Measurements from ENCODE around the gene PLEKHA5.

The PLEKHA5 gene

DNA sequence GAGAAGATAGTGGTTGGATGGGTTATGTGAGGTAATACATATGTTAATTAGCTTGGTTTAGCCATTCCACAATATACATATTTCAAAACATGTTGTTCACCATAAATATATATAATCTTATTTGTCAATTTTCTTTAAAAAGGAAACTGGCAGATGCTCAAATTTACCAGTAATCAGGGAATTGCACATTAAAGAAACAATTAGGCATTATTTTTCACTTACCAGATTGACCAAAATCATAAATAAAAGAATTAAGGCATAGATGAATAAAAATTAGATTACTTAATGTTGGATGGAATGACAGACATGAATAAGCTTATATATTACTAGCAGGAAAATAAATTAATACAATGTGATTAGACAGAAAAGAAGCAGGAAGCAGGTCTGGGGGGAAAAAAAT, 147.2 kb downstream of the PLEKHA5 start:
- Mint-ChIP-seq H3K36me3 (ENCODE audit: low read depth) (no peaks in the 10 kb centered on the region), H3K4me1 (ENCODE audit: low read depth) (peaks cover 15% of the 10 kb centered on the region), H3K27ac (no peak overlapping the region), H3K9me3 (peaks cover 7% of the 10 kb centered on the region), H3K27me3 (no peaks in the 10 kb centered on the region), H3K4me3 (no peak overlapping the region)

DNA sequence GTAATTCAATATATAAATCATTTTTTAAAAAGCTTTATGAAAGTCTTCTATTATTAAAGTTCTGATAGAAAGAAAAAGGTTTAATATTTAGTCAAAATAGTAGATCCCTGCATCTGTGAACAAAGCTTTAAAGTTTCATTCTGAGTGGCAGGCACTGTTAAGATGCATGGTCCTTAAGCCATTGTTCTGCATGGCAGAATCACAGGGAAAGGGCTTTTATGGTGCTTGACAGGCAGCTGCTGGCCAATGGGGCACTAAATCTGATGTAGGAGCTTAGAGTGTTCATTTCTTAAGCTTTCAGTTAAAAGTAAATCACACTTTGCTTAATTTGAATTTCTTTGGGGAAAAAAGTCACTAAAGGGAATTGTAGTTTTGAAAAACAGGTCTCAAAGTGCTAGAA, 148.2 kb downstream of the PLEKHA5 start:
- Mint-ChIP-seq H3K9me3 (peaks cover 7% of the 10 kb centered on the region), H3K4me1 (ENCODE audit: low read depth) (peaks cover 15% of the 10 kb centered on the region), H3K4me3 (no peak overlapping the region), H3K27me3 (no peaks in the 10 kb centered on the region), H3K36me3 (ENCODE audit: low read depth) (no peaks in the 10 kb centered on the region), H3K27ac (no peak overlapping the region)

DNA sequence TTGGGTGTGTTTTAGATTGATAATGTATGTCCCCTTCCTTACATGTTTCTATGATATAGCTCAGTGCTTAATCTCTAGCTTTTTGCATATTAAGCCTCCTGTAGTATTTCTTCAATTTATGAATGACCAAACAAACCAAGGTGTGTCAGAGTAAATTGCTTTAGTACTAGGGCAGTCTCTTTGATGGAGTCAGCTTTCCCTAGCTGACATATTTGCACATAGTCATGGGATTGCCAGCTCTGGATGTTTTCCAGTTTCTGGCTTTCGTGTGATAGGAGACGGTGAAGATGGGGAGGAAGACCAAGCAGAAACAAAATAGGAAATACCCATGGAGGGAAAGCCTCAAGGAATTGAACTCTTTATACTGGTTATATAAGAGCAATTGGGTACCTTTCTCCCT, 148.9 kb downstream of the PLEKHA5 start:
- peaks cover 13% of the 10 kb centered on the region for H3K4me1 Mint-ChIP-seq (ENCODE audit: low read depth)

DNA sequence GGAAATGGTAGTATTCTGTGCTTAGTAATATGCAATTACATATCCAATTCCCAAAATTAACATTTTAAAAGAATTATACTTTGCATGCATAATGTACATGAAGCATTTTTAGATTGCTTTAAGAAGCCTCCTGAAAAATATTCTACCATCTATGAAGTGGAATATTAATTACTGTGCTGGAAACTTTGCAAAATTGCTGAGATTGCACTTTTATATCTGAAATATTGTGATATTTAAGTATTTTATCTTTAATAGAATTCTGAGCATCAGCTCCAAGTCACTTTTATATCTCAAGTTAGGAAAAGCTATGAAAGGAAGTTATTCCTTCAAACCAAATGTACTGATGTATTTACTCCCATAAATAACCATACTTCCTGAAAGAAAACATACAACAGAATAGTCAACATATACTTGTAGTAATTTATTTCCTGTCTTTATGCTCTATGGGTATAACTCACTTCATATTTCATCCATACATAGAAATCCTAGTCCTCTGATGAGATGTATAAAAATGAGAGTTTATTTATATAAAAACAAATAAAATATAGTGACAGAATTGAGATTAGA, 152.7 kb downstream of the PLEKHA5 start:
- H3K9me3 Mint-ChIP-seq, result no peaks in the 10 kb centered on the region

More for the DNA sequence above, 148.9 kb downstream of the PLEKHA5 start:
- Mint-ChIP-seq H3K36me3 (ENCODE audit: low read depth) (no peaks in the 10 kb centered on the region), H3K27me3 (no peaks in the 10 kb centered on the region), H3K9me3 (peaks cover 7% of the 10 kb centered on the region), H3K4me3 (no peak overlapping the region), H3K27ac (no peak overlapping the region)

DNA sequence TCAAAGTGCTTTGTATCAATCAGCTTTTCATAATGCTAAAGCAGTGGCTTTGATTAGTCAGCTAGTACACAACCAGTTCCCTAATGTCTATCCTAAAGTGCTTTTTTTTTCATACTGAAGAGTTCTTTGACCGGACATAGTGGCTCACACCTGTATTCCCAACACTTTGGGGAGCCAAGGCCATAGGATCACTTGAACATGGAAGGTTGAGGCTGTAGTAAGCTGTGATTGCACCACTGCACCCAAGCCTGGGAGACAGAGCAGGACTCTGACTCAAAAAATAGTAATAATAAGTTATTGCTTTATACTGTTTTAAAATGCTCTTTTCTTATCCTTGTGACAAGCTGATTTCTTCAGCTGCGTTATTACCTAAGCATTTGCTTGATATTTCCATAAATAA, 155.1 kb downstream of the PLEKHA5 start:
- no peaks in the 10 kb centered on the region for H3K36me3 Mint-ChIP-seq (ENCODE audit: low read depth)
- no peaks in the 10 kb centered on the region for H3K27me3 Mint-ChIP-seq
- no peak overlapping the region for H3K4me3 Mint-ChIP-seq
- H3K9me3 Mint-ChIP-seq, result no peaks in the 10 kb centered on the region
- no peak overlapping the region for H3K27ac Mint-ChIP-seq
- H3K4me1 Mint-ChIP-seq (ENCODE audit: low read depth), result no peaks in the 10 kb centered on the region

More for the DNA sequence above, 152.7 kb downstream of the PLEKHA5 start:
- no peak overlapping the region for H3K4me3 Mint-ChIP-seq
- no peaks in the 10 kb centered on the region for H3K4me1 Mint-ChIP-seq (ENCODE audit: low read depth)
- no peaks in the 10 kb centered on the region for H3K36me3 Mint-ChIP-seq (ENCODE audit: low read depth)
- no peaks in the 10 kb centered on the region for H3K27me3 Mint-ChIP-seq
- H3K27ac Mint-ChIP-seq, result no peak overlapping the region

DNA sequence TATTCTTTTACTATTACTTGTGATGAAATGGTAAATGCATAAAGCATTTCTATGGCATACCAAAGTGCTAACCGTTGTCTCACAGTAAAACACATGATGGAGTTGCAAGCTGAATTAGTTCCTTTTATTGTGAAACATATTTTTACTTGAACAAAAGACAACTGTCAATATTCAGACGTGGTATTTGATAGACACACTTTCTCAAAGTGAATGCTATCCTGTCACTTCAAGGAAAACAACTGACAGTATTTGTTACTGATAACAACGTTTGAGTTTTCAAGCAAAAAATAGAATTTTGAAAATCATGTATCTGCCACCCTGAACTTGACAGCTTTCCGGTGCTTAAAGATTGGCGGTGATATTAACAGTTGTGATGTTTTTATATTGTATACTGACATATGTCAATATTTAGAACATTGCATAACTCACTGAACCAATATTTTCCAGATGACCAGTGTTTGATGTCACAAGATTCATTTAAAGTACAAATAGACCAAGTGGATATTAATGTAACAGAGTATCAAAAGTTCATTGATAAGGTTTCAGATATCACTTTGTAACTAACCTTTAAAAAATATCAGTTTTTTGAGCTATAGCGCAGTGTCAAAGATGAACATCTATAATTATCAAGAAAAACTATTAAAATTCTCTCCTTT, 156.4 kb downstream of the PLEKHA5 start:
- no peaks in the 10 kb centered on the region for H3K36me3 Mint-ChIP-seq (ENCODE audit: low read depth)
- no peaks in the 10 kb centered on the region for H3K9me3 Mint-ChIP-seq
- no peak overlapping the region for H3K27ac Mint-ChIP-seq
- H3K4me1 Mint-ChIP-seq (ENCODE audit: low read depth), result no peaks in the 10 kb centered on the region
- H3K27me3 Mint-ChIP-seq, result no peaks in the 10 kb centered on the region
- H3K4me3 Mint-ChIP-seq, result no peak overlapping the region

DNA sequence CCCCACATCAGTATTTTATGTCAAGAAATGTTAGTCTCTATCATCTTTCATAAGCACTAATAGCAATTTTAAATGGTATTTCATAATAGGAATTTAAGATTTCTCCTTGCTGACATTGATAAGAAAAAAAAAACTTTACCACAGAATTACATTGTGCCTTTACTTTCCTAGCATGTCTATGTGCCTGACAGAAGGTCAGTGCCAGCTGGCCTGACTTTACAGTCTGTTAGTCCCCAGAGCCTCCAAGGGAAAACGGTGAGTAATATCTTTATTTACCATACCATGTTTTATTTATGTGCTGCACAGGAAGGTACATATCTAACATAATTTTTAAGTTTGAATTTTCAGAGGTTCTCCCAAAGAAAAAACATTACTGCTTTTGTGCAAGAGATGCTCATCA, 157.8 kb downstream of the PLEKHA5 start:
- H3K9me3 Mint-ChIP-seq, result no peaks in the 10 kb centered on the region
- no peak overlapping the region for H3K27ac Mint-ChIP-seq
- no peaks in the 10 kb centered on the region for H3K4me1 Mint-ChIP-seq (ENCODE audit: low read depth)
- H3K27me3 Mint-ChIP-seq, result no peaks in the 10 kb centered on the region
- no peaks in the 10 kb centered on the region for H3K36me3 Mint-ChIP-seq (ENCODE audit: low read depth)
- H3K4me3 Mint-ChIP-seq, result no peak overlapping the region

DNA sequence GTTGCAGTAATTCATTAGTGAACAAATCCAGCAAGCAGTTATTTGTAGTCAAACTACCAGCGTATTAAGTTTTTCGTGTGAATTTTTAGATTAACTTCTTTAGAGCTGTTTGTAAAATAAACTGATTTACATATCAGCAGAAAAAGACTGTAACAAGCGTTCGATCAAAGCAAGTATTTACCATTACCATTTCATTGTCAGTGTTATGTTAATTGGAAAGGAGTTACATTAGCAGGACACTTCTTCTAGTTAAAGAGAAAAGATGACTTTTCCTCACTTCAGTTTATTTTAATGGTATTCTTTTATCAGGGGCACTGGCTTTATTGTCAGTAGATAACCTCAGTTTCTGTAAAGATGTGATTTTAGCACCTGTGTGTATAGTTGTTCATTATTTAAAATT, 158.6 kb downstream of the PLEKHA5 start:
- H3K9me3 Mint-ChIP-seq, result no peaks in the 10 kb centered on the region
- no peak overlapping the region for H3K4me3 Mint-ChIP-seq
- no peaks in the 10 kb centered on the region for H3K36me3 Mint-ChIP-seq (ENCODE audit: low read depth)
- no peaks in the 10 kb centered on the region for H3K4me1 Mint-ChIP-seq (ENCODE audit: low read depth)
- no peak overlapping the region for H3K27ac Mint-ChIP-seq
- no peaks in the 10 kb centered on the region for H3K27me3 Mint-ChIP-seq

DNA sequence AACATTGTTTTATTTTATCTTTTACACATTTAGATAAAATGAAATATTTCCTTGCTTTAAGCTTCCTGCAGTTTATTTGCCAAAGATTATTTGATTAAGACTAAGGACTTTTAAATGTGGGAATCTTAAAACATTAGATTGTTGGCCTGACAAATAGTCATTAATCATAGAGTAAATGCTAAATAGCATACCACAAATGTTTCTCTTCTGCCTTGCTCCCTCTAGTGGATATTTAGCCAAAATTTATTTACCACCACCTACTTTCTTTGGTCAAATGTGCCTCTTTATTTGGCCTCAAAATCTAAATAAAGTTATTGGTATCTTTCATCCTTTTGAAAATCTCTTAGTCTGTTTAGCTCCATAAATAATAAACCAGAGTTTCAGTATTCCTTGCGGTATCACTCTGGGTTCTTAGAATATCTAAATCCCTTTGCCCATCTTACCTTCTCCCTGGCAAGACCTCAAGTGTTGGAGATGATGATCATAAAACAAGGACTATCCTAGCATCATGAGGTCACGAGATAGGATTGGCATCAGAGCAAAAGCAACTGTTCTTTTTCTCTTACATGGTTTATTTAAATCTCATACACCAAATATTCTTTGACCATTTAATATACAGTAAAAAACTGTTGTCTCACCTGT, 159.2 kb downstream of the PLEKHA5 start:
- H3K4me3 Mint-ChIP-seq, result no peak overlapping the region
- H3K4me1 Mint-ChIP-seq (ENCODE audit: low read depth), result no peaks in the 10 kb centered on the region
- no peak overlapping the region for H3K27ac Mint-ChIP-seq
- no peaks in the 10 kb centered on the region for H3K27me3 Mint-ChIP-seq
- no peaks in the 10 kb centered on the region for H3K36me3 Mint-ChIP-seq (ENCODE audit: low read depth)
- no peaks in the 10 kb centered on the region for H3K9me3 Mint-ChIP-seq

DNA sequence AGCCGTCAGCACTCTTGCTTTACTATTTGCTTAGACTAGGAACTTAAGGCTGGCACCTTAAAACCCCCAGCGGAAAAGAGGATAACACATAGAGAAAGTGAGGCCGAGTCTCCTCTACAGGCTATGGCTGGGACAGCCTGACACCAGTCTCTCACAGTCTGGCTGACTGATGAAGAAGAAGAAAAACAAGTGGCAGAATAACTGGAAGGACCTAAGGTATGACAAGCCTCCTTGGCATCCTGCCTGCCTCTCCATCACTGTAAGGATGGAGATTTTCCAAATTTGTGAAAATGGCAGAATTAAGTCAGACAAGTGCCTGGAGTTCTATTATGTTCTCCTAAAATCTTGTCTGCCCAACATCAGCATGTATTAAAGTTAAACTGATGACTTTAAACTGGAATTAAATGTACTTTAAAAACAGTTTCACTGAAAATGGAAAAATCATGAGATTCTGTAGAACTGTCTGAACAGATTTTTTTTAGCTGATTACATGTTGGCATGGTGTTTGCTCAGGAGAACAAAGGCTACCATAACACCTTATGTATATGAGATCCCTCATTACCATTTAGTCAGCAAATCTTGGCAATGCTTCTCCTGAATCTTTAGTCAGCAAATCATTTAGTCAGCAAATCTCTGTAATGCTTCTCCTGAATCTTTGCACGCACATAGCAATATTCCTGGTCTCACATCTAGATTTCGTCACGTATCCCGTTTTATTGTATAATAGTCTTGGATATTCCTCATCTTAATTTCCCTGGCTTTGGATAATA, 169.5 kb downstream of the PLEKHA5 start:
- no peaks in the 10 kb centered on the region for H3K27me3 Mint-ChIP-seq
- H3K9me3 Mint-ChIP-seq, result no peaks in the 10 kb centered on the region
- H3K4me3 Mint-ChIP-seq, result no peak overlapping the region
- H3K36me3 Mint-ChIP-seq (ENCODE audit: low read depth), result no peaks in the 10 kb centered on the region
- H3K4me1 Mint-ChIP-seq (ENCODE audit: low read depth), result no peaks in the 10 kb centered on the region
- H3K27ac Mint-ChIP-seq, result no peak overlapping the region

DNA sequence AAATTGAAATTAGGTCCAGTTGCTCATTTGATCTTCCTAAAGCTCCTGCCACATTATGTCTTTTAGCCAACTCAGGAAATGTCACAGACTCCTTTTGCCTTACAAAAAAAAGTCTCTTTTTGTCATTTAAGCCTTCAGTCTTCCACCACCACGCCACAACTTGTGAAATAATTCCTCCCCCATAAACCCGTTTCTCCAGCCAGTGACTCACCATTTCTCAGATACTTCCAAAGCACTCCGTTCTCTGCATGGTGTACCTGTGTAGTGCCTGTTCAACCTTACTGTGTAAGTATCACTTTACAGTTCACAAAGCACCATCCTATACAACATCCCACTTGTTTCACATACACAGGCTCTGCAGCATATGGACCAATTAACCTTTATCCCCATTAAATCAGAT, 170.2 kb downstream of the PLEKHA5 start:
- H3K27me3 Mint-ChIP-seq, result no peaks in the 10 kb centered on the region
- H3K27ac Mint-ChIP-seq, result no peak overlapping the region
- H3K36me3 Mint-ChIP-seq (ENCODE audit: low read depth), result no peaks in the 10 kb centered on the region
- H3K4me1 Mint-ChIP-seq (ENCODE audit: low read depth), result no peaks in the 10 kb centered on the region
- no peaks in the 10 kb centered on the region for H3K9me3 Mint-ChIP-seq
- no peak overlapping the region for H3K4me3 Mint-ChIP-seq

DNA sequence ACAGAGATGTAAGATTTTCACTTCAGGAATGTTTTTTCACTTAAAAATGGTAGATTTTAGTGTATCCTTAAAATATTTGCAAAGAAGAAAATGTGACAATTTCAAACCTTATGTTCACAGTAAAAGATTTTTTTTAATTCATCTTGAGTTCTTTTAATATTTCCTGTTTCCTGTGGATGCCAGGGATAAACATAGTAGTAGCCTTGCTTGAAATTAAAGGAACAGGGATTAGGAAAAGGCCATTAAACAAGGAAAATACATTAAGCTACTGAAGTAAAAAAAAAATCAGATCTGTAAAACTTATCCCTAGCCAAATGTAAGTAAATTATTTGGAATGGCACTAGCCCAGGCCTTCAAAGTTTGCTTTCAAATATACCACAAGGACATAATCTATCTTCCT, 171.7 kb downstream of the PLEKHA5 start:
- Mint-ChIP-seq H3K4me3 (no peak overlapping the region), H3K27ac (no peak overlapping the region), H3K36me3 (ENCODE audit: low read depth) (no peaks in the 10 kb centered on the region), H3K27me3 (no peaks in the 10 kb centered on the region), H3K4me1 (ENCODE audit: low read depth) (no peaks in the 10 kb centered on the region), H3K9me3 (no peaks in the 10 kb centered on the region)

DNA sequence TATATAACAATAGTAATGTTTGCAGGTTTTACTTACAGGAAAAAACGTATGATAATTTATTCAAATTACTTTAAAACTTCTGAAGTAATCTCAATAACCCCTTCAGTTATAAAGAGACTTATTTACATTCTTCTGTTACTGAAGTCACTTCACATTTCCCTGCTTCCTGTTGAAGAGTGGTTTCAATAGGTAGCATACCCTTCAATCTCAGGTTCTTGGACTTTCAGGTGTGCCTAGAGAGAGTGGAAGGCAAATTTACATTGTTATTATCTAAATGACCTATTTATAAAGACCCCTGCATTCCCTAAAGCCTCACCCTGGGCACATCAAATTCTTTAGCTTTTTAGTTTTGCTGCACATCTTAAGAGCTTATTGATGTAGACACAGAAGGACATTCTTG, 172.2 kb downstream of the PLEKHA5 start:
- no peak overlapping the region for H3K27ac Mint-ChIP-seq
- no peaks in the 10 kb centered on the region for H3K27me3 Mint-ChIP-seq
- no peak overlapping the region for H3K4me3 Mint-ChIP-seq
- H3K36me3 Mint-ChIP-seq (ENCODE audit: low read depth), result no peaks in the 10 kb centered on the region
- no peaks in the 10 kb centered on the region for H3K4me1 Mint-ChIP-seq (ENCODE audit: low read depth)
- H3K9me3 Mint-ChIP-seq, result no peaks in the 10 kb centered on the region

DNA sequence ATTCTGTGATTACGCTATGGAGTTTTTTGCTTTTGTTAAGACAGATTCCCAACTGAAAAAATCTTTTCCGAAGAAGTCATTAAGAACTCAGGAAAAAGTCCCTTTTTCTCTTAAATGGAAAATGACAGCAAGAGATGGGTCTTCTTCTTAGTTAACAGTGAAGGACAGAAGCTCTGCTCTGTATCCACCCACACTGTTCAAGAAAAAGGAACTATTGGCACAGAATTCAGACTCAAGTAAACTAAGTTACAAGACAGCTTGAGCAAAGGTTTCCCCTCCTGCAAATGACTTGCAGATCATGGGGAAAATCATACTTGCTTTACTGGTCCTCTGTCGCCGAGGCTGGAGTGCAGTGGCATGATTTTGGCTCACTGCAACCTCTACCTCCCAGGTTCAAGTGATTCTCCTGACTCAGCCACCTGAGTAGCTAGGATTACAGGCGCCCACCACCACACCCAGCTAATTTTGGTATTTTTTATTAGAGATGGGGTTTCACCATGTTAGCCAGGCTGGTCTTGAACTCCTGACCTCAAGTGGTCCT, 172.6 kb downstream of the PLEKHA5 start:
- Mint-ChIP-seq H3K9me3 (no peaks in the 10 kb centered on the region), H3K4me3 (no peak overlapping the region), H3K4me1 (ENCODE audit: low read depth) (no peaks in the 10 kb centered on the region), H3K27me3 (no peaks in the 10 kb centered on the region), H3K36me3 (ENCODE audit: low read depth) (no peaks in the 10 kb centered on the region), H3K27ac (no peak overlapping the region)

DNA sequence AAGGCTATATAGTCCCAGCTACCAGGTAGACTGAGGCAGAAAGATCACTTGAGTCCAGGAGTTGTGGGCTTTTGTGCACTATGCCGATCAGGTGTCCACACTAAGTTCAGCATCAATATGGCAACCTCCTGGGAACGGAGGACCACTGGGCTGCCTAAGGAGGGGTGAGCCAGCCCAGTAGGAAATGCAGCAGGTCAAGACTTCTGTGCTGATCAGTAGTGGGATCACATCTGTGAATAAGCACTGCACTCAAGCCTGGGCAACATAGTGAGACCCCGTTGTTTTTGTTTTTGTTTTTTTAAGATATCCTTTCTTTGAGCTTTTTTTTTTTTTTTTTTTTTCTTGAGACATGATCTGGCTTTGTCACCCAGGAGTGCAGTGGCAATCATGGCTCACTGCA, 174.0 kb downstream of the PLEKHA5 start:
- no peak overlapping the region for H3K27ac Mint-ChIP-seq
- H3K4me1 Mint-ChIP-seq (ENCODE audit: low read depth), result no peaks in the 10 kb centered on the region
- H3K9me3 Mint-ChIP-seq, result no peaks in the 10 kb centered on the region
- no peaks in the 10 kb centered on the region for H3K36me3 Mint-ChIP-seq (ENCODE audit: low read depth)
- no peaks in the 10 kb centered on the region for H3K27me3 Mint-ChIP-seq
- no peak overlapping the region for H3K4me3 Mint-ChIP-seq
